GM21786 (cell line): ENCODE results near the gene PFKM.
"Not testable (repeated sequence)": the region's sequence is repeated elsewhere in the genome, so short reads cannot be mapped to it uniquely, and the experiment has no call there.

Experiments
- ATAC-seq: cut with Tn5 transposase; IDR thresholded peaks from one replicate; pipeline ENCODE4 v1.9.1; 2021; ENCODE audit not compliant: unreplicated experiment

PFKM gene

GRCh38 chr12:48110691-48111311 is 8.4 kb upstream of the PFKM start:
- no peak for ATAC-seq

GRCh38 chr12:48111312-48111693 is 7.9 kb upstream of the PFKM start:
- not testable (repeated sequence) for ATAC-seq

- no peak for ATAC-seq
Measured at GRCh38 chr12:48115957-48116356, 3.2 kb upstream of the PFKM start.

- no peak for ATAC-seq
Measured at GRCh38 chr12:48118284-48118871, 786 bp upstream of the PFKM start.

- no peak for ATAC-seq
Measured at GRCh38 chr12:48119834-48120195, 651 bp downstream of the PFKM start.

- ATAC-seq, result no peak
Measured at GRCh38 chr12:48121522-48121921, 2.4 kb downstream of the PFKM start.

GRCh38 chr12:48122065-48122834 is 3.1 kb downstream of the PFKM start:
- ATAC-seq, result no peak

- no peak for ATAC-seq
Measured at GRCh38 chr12:48123169-48123568, 4.0 kb downstream of the PFKM start.

GRCh38 chr12:48125542-48125941 is 6.4 kb downstream of the PFKM start:
- not testable (repeated sequence) for ATAC-seq

GRCh38 chr12:48125985-48126384 is 6.8 kb downstream of the PFKM start:
- no peak for ATAC-seq

GRCh38 chr12:48126953-48127630 is 7.9 kb downstream of the PFKM start:
- no peak for ATAC-seq

- no peak for ATAC-seq
Measured at GRCh38 chr12:48128800-48129199, 9.6 kb downstream of the PFKM start.

GRCh38 chr12:48129376-48129775 is 10.2 kb downstream of the PFKM start:
- no peak for ATAC-seq

GRCh38 chr12:48131517-48131916 is 12.4 kb downstream of the PFKM start:
- ATAC-seq, result no peak

- no peak for ATAC-seq
Measured at GRCh38 chr12:48132826-48133225, 13.7 kb downstream of the PFKM start.

GRCh38 chr12:48135027-48135426 is 15.9 kb downstream of the PFKM start:
- no peak for ATAC-seq

- ATAC-seq, result no peak
Measured at GRCh38 chr12:48142818-48143674, 23.9 kb downstream of the PFKM start.

GRCh38 chr12:48143898-48144297 is 24.7 kb downstream of the PFKM start:
- no peak for ATAC-seq

- ATAC-seq, result no peak
Measured at GRCh38 chr12:48145981-48146380, 26.8 kb downstream of the PFKM start.

GRCh38 chr12:48151103-48151771 is 32.1 kb downstream of the PFKM start:
- ATAC-seq, result no peak
